ENCODE data around the gene SOX6. TPM values are rescaled to one million over a fixed set of nuclear protein-coding genes. Genes with fewer than 3 reads are reported as not detected.
"Not testable (repeated sequence)": the region's sequence is repeated elsewhere in the genome, so short reads cannot be mapped to it uniquely, and the experiment has no call there.

SOX6 gene
- total RNA-seq, 1 donor from 2014 or later: not detected

GRCh38 chr11:16146980-16147379, 209.4 kb downstream of the SOX6 start:
- H3K4me1 Mint-ChIP-seq; intact Hi-C loops (cut with micrococcal nuclease); H3K36me3 Mint-ChIP-seq (ENCODE audit: low read depth); H3K4me3 Mint-ChIP-seq; H3K9me3 Mint-ChIP-seq; H3K27me3 Mint-ChIP-seq; DNase-seq; H3K27ac Mint-ChIP-seq: not testable (repeated sequence)

- H3K27ac Mint-ChIP-seq; DNase-seq; H3K36me3 Mint-ChIP-seq (ENCODE audit: low read depth); H3K4me1 Mint-ChIP-seq; H3K4me3 Mint-ChIP-seq; H3K27me3 Mint-ChIP-seq; H3K9me3 Mint-ChIP-seq; intact Hi-C loops (cut with micrococcal nuclease): not testable (repeated sequence)
Observed at GRCh38 chr11:16141614-16142013, 214.7 kb downstream of the SOX6 start.

- H3K4me1 Mint-ChIP-seq; H3K9me3 Mint-ChIP-seq; H3K27me3 Mint-ChIP-seq; H3K36me3 Mint-ChIP-seq (ENCODE audit: low read depth); H3K4me3 Mint-ChIP-seq; H3K27ac Mint-ChIP-seq; DNase-seq; intact Hi-C loops (cut with micrococcal nuclease): not testable (repeated sequence)
Observed at GRCh38 chr11:16141162-16141561, 215.2 kb downstream of the SOX6 start.

GRCh38 chr11:16136792-16137390, 219.5 kb downstream of the SOX6 start:
- H3K27ac Mint-ChIP-seq: no peak overlapping the region
- no peak overlapping the region for H3K4me3 Mint-ChIP-seq
- intact Hi-C loops (cut with micrococcal nuclease): no loop called here
- DNase-seq: no peak
- H3K36me3 Mint-ChIP-seq (ENCODE audit: low read depth): no peaks in the 10 kb centered on the region
- H3K27me3 Mint-ChIP-seq: no peaks in the 10 kb centered on the region
- no peaks in the 10 kb centered on the region for H3K9me3 Mint-ChIP-seq
- H3K4me1 Mint-ChIP-seq: no peaks in the 10 kb centered on the region

GRCh38 chr11:16133867-16134266, 222.5 kb downstream of the SOX6 start:
- Mint-ChIP-seq H3K4me3 (no peak overlapping the region), H3K4me1 (no peaks in the 10 kb centered on the region), H3K27ac (no peak overlapping the region), H3K27me3 (no peaks in the 10 kb centered on the region), H3K36me3 (ENCODE audit: low read depth) (no peaks in the 10 kb centered on the region), H3K9me3 (no peaks in the 10 kb centered on the region)
- intact Hi-C loops (cut with micrococcal nuclease): no loop called here
- no peak for DNase-seq

GRCh38 chr11:16127732-16128131, 228.6 kb downstream of the SOX6 start:
- Mint-ChIP-seq H3K27ac (no peak overlapping the region), H3K9me3 (no peaks in the 10 kb centered on the region), H3K27me3 (no peaks in the 10 kb centered on the region), H3K36me3 (ENCODE audit: low read depth) (no peaks in the 10 kb centered on the region), H3K4me3 (no peak overlapping the region), H3K4me1 (no peaks in the 10 kb centered on the region)
- intact Hi-C loops (cut with micrococcal nuclease): no loop called here
- no peak for DNase-seq

- Mint-ChIP-seq H3K27me3 (no peaks in the 10 kb centered on the region), H3K4me3 (no peak overlapping the region), H3K4me1 (no peaks in the 10 kb centered on the region), H3K9me3 (no peaks in the 10 kb centered on the region), H3K36me3 (ENCODE audit: low read depth) (no peaks in the 10 kb centered on the region), H3K27ac (no peak overlapping the region)
- intact Hi-C loops (cut with micrococcal nuclease): no loop called here
- DNase-seq: no peak
Observed at GRCh38 chr11:16126362-16126761, 230.0 kb downstream of the SOX6 start.

GRCh38 chr11:16125796-16126195, 230.6 kb downstream of the SOX6 start:
- H3K9me3 Mint-ChIP-seq: no peaks in the 10 kb centered on the region
- H3K27me3 Mint-ChIP-seq: no peaks in the 10 kb centered on the region
- no peak overlapping the region for H3K27ac Mint-ChIP-seq
- H3K4me1 Mint-ChIP-seq: no peaks in the 10 kb centered on the region
- no peak overlapping the region for H3K4me3 Mint-ChIP-seq
- intact Hi-C loops (cut with micrococcal nuclease): no loop called here
- H3K36me3 Mint-ChIP-seq (ENCODE audit: low read depth): no peaks in the 10 kb centered on the region
- DNase-seq: no peak

- no peaks in the 10 kb centered on the region for H3K27me3 Mint-ChIP-seq
- no peak overlapping the region for H3K27ac Mint-ChIP-seq
- H3K4me1 Mint-ChIP-seq: no peaks in the 10 kb centered on the region
- H3K9me3 Mint-ChIP-seq: no peaks in the 10 kb centered on the region
- intact Hi-C loops (cut with micrococcal nuclease): no loop called here
- H3K4me3 Mint-ChIP-seq: no peak overlapping the region
- no peaks in the 10 kb centered on the region for H3K36me3 Mint-ChIP-seq (ENCODE audit: low read depth)
- no peak for DNase-seq
Observed at GRCh38 chr11:16124390-16124789, 232.0 kb downstream of the SOX6 start.

- no peaks in the 10 kb centered on the region for H3K27me3 Mint-ChIP-seq
- H3K27ac Mint-ChIP-seq: no peak overlapping the region
- DNase-seq: no peak
- no peak overlapping the region for H3K4me3 Mint-ChIP-seq
- intact Hi-C loops (cut with micrococcal nuclease): no loop called here
- H3K4me1 Mint-ChIP-seq: no peaks in the 10 kb centered on the region
- no peaks in the 10 kb centered on the region for H3K9me3 Mint-ChIP-seq
- H3K36me3 Mint-ChIP-seq (ENCODE audit: low read depth): no peaks in the 10 kb centered on the region
Observed at GRCh38 chr11:16121853-16122252, 234.5 kb downstream of the SOX6 start.

- Mint-ChIP-seq H3K4me3 (no peak overlapping the region), H3K4me1 (no peaks in the 10 kb centered on the region), H3K9me3 (no peaks in the 10 kb centered on the region), H3K27ac (no peak overlapping the region), H3K36me3 (ENCODE audit: low read depth) (no peaks in the 10 kb centered on the region), H3K27me3 (no peaks in the 10 kb centered on the region)
- DNase-seq: no peak
- intact Hi-C loops (cut with micrococcal nuclease): no loop called here
Observed at GRCh38 chr11:16120008-16120407, 236.3 kb downstream of the SOX6 start.

GRCh38 chr11:16117989-16118756, 238.2 kb downstream of the SOX6 start:
- DNase-seq: no peak
- no peak overlapping the region for H3K27ac Mint-ChIP-seq
- H3K9me3 Mint-ChIP-seq: no peaks in the 10 kb centered on the region
- no peaks in the 10 kb centered on the region for H3K27me3 Mint-ChIP-seq
- intact Hi-C loops (cut with micrococcal nuclease): no loop called here
- H3K36me3 Mint-ChIP-seq (ENCODE audit: low read depth): no peaks in the 10 kb centered on the region
- H3K4me1 Mint-ChIP-seq: no peaks in the 10 kb centered on the region
- H3K4me3 Mint-ChIP-seq: no peak overlapping the region

- intact Hi-C loops (cut with micrococcal nuclease): no loop called here
- Mint-ChIP-seq H3K4me1 (no peaks in the 10 kb centered on the region), H3K36me3 (ENCODE audit: low read depth) (no peaks in the 10 kb centered on the region), H3K27me3 (no peaks in the 10 kb centered on the region), H3K9me3 (no peaks in the 10 kb centered on the region), H3K27ac (no peak overlapping the region), H3K4me3 (no peak overlapping the region)
- DNase-seq: no peak
Observed at GRCh38 chr11:16114978-16115871, 241.1 kb downstream of the SOX6 start.

- Mint-ChIP-seq H3K4me1 (no peaks in the 10 kb centered on the region), H3K27ac (no peak overlapping the region), H3K4me3 (no peak overlapping the region), H3K9me3 (no peaks in the 10 kb centered on the region), H3K27me3 (no peaks in the 10 kb centered on the region), H3K36me3 (ENCODE audit: low read depth) (no peaks in the 10 kb centered on the region)
- intact Hi-C loops (cut with micrococcal nuclease): no loop called here
- DNase-seq: no peak
Observed at GRCh38 chr11:16114431-16114830, 241.9 kb downstream of the SOX6 start.
